KMS-11 (cell line): ENCODE data around the gene GPANK1.

Experiments
- H2AFZ ChIP-seq: fragments of 200-600 bp; sonication (generic); 2 replicates; pipeline ENCODE4 v1.6.1; 2016; ENCODE audit warnings: antibody characterized with exemption, mixed run types, low read depth
- H3K27ac ChIP-seq: fragments of 200-600 bp; sonication (generic); 2 replicates; pipeline ENCODE4 v1.6.1; 2016; ENCODE audit warnings: mild to moderate bottlenecking, mixed run types
- H3K27me3 ChIP-seq: fragments of 200-600 bp; sonication (generic); 2 replicates; pipeline ENCODE4 v1.6.1; 2017; ENCODE audit warnings: mild to moderate bottlenecking, low read depth, mixed run types, moderate library complexity; ENCODE audit not compliant: insufficient read depth
- H3K36me3 ChIP-seq: fragments of 200-600 bp; sonication (generic); 2 replicates; pipeline ENCODE4 v1.6.1; 2017; ENCODE audit warnings: mild to moderate bottlenecking, mixed run types; ENCODE audit not compliant: insufficient read depth
- H3K4me1 ChIP-seq: fragments of 200-600 bp; sonication (generic); 2 replicates; pipeline ENCODE4 v1.6.1; 2016; ENCODE audit warnings: mild to moderate bottlenecking, low read depth, mixed run types; ENCODE audit not compliant: poor library complexity, severe bottlenecking
- H3K4me2 ChIP-seq: fragments of 200-600 bp; sonication (generic); 2 replicates; pipeline ENCODE4 v1.7.0; 2016; ENCODE audit warnings: mild to moderate bottlenecking, mixed run types
- H3K4me3 ChIP-seq: fragments of 200-600 bp; sonication (generic); IDR thresholded peaks from 2 replicates; pipeline ENCODE4 v1.6.1; 2017; ENCODE audit warnings: low read depth, low read length, mixed read lengths; ENCODE audit not compliant: insufficient read depth
- H3K79me2 ChIP-seq: fragments of 200-600 bp; sonication (generic); 2 replicates; pipeline ENCODE4 v1.6.1; 2016; ENCODE audit warnings: low read depth, mixed run types; ENCODE audit not compliant: insufficient read depth
- H3K9ac ChIP-seq: fragments of 200-600 bp; sonication (generic); 2 replicates; pipeline ENCODE4 v1.6.1; 2016; ENCODE audit warnings: mild to moderate bottlenecking, mixed run types
- H4K20me1 ChIP-seq: fragments of 200-600 bp; sonication (generic); 2 replicates; pipeline ENCODE4 v1.6.1; 2016; ENCODE audit warnings: mild to moderate bottlenecking, mixed run types; ENCODE audit not compliant: insufficient read depth
- CTCF ChIP-seq: fragments of 200-600 bp; sonication (generic); conservative IDR thresholded peaks from 2 replicates; pipeline ENCODE4 v1.6.1; 2017; ENCODE audit warnings: low read depth, mild to moderate bottlenecking, antibody characterized with exemption, low read length, moderate library complexity, mixed read lengths

GPANK1 gene

DNA sequence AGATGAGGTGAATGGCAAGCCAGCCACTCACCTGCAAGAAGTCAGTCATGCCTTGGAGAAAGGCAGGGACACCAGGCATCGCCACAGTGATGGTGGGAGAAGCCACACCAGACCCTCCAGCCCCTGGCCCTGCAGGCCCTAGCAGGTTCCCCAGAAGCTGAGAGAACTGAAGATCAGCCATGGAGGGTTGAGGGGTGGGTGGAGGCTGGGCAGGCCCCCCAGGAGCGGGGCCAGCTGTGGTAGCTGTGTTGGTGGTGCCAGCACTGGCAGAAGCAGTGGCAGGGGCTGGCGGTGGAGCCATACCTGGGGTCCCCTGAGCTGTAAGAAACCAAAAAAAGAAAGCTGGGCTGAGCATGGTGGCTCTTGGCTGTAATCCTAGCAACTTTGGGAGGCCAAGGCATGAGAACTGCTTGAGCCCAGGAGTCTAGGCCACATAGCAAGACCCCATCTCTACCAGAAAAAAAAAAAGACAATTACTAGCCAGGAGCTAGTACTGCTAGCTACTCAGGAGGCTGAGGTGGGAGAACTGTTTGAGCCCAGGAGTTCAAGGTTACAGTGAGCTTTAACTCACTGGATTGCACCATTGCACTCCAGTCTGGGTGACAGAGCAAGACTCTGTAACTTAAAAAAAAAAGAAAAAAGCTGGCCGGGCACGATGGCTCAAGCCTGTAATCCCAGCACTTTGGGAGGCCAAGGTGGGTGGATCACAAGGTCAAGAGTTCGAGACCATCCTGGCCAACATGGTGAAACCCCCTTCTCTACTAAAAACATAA is 21.8 kb downstream of the GPANK1 start:
- Histone ChIP-seq H3K27me3 (no peaks in the 10 kb centered on the region), H3K36me3 (peaks cover 3% of the 10 kb centered on the region; the same call in 1 of the 2 replicates), H3K4me1 (peaks cover 3% of the 10 kb centered on the region), H2AFZ (no peak overlapping the region), H3K79me2 (no peaks in the 10 kb centered on the region), H4K20me1 (no peaks in the 10 kb centered on the region), H3K27ac (no peak overlapping the region), H3K4me2 (no peak overlapping the region), H3K9ac (no peak overlapping the region), H3K4me3 (no peak overlapping the region)
- no peak for TF ChIP-seq CTCF

DNA sequence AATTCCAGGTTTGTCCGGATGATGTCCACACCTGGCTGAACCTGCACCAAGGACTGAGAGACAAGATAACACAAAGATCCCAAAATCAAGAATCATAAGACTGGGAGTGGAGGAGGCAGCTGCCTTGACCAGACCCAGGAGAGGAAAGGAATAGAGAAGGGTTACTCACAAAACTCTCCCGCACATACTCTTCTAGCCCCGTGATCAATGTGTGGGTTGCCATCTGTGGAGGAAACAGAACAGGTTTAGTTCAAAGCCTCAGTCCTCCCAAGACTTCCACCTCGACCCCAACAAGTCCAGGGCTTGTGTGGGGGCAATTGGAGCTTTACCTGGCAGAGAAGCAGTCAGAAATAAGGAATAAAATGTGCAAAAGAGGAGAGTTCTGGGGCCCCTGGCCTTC is 23.4 kb downstream of the GPANK1 start:
- no peak overlapping the region for H2AFZ ChIP-seq
- H3K36me3 ChIP-seq = no peaks in the 10 kb centered on the region

DNA sequence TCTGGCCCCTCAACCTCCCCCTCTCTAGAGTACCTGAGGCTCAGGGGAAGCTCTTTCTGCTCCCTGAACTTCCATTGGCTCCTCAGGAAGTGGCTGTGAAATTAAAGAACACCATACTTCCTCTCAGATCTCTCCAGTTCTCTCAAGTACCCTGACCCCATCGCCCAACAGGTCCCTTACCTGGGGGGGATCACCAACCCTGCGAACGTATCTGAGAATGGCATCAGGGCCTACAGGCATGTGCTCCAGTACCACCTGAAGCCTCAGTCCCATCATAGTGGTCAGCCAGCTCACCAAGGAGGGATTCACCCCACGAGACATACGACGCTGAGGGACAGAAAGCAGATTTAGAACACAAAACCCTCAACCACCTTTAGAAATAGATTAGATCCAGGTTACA is 24.2 kb downstream of the GPANK1 start:
- no peak overlapping the region for H3K4me3 ChIP-seq
- H2AFZ ChIP-seq = no peak overlapping the region
- no peaks in the 10 kb centered on the region for H3K27me3 ChIP-seq
- no peak overlapping the region for H3K27ac ChIP-seq
- no peak overlapping the region for H3K9ac ChIP-seq
- TF ChIP-seq CTCF = no peak
- H4K20me1 ChIP-seq = no peaks in the 10 kb centered on the region
- no peak overlapping the region for H3K4me2 ChIP-seq
- no peaks in the 10 kb centered on the region for H3K36me3 ChIP-seq
- H3K4me1 ChIP-seq = peaks cover under 1% of the 10 kb centered on the region
- no peaks in the 10 kb centered on the region for H3K79me2 ChIP-seq

More for the DNA sequence above, 23.4 kb downstream of the GPANK1 start:
- Histone ChIP-seq H3K27me3 (no peaks in the 10 kb centered on the region), H3K4me1 (peaks cover 3% of the 10 kb centered on the region), H3K4me3 (no peak overlapping the region), H3K27ac (no peak overlapping the region), H3K79me2 (no peaks in the 10 kb centered on the region), H4K20me1 (no peaks in the 10 kb centered on the region), H3K4me2 (no peak overlapping the region), H3K9ac (no peak overlapping the region)
- no peak for TF ChIP-seq CTCF

DNA sequence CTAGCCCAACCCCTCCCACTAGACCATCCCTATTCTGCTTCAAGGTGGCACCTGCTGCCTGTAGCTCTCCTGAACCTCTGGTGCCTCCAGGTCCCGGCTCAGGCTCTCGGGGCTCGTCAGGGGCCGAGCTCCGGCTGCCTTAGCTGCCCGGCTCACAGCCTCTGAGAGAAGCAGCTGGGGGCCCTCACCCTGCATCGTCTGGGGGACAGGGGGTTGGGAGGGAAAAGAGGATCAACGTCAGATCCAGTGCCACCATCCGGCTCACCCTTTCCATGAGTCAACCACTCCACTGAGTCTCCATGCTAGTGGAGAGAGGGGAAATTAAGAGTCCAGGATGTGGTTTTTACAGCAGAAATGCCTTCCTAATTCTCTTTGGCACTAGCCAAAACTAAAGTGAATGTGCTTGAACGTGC is 25.3 kb downstream of the GPANK1 start:
- Histone ChIP-seq H3K36me3 (peaks cover 1% of the 10 kb centered on the region; the same call in 1 of the 2 replicates), H4K20me1 (no peaks in the 10 kb centered on the region), H2AFZ (no peak overlapping the region), H3K27ac (no peak overlapping the region), H3K4me3 (no peak overlapping the region), H3K27me3 (no peaks in the 10 kb centered on the region), H3K4me1 (no peaks in the 10 kb centered on the region), H3K9ac (no peak overlapping the region), H3K79me2 (no peaks in the 10 kb centered on the region), H3K4me2 (no peak overlapping the region)
- no peak for TF ChIP-seq CTCF
